Measurements from ENCODE around the gene HGS.

DNA sequence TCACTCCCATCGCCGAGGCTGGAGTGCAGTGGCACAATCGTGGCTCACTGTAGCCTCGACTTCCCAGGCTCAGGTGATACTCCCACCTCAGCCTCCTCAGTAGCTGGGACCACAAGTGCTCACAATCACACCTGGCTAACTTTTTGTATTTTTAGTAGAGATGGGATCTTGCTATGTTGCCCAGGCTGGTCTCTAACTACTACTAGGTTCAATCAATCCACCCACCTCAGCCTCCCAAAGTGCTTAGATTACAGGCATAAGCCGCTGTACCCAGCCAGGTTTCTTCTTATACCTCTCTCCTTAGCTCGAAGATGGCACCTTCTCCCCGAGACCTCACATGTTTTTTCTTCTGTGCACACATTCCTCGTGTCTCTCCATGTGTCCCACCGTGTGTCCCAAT, 43.8 kb upstream of the HGS start:
- TF ChIP-seq ZNF384 (IDR thresholded peaks at IDR 0.05) (no peak), ELF4 (IDR thresholded peaks at IDR 0.05) (no peak), TARDBP (IDR thresholded peaks at IDR 0.05) (no peak), SP1 (IDR thresholded peaks at IDR 0.05) (no peak), BHLHE40 (IDR thresholded peaks at IDR 0.05; ENCODE audit: borderline replicate concordance) (no peak), FOXK2 (IDR thresholded peaks at IDR 0.05) (no peak), PKNOX1 (IDR thresholded peaks at IDR 0.05) (no peak)
